Fibroblast of mammary gland (primary cell): ENCODE results near the gene RAI1.
A peak's percentile ranks its signal among the peaks of the same experiment; 100 is the strongest.

Source experiments
- DNase-seq: peaks from one replicate; pipeline ENCODE4 v3.0.0-alpha.2; 2010; ENCODE audit warnings: low read depth
- H3K4me3 ChIP-seq: 2 replicates; pipeline ENCODE4 v1.5.1; 2011; ENCODE audit warnings: low read depth, mild to moderate bottlenecking, low read length, moderate library complexity; ENCODE audit not compliant: control insufficient read depth
- CTCF ChIP-seq: conservative IDR thresholded peaks from 2 replicates; pipeline ENCODE4 v1.5.1; 2011; ENCODE audit warnings: low read depth, low read length, inconsistent platforms; ENCODE audit not compliant: control insufficient read depth, insufficient read depth

The RAI1 gene

GRCh38 chr17:17664064-17664452 is 17.2 kb upstream of the RAI1 start:
- no peak overlapping the region for H3K4me3 ChIP-seq
- no peak for TF ChIP-seq CTCF
- DNase-seq = no peak

- no peak overlapping the region for H3K4me3 ChIP-seq
- no peak for DNase-seq
- TF ChIP-seq CTCF = no peak
These were observed 16.0 kb upstream of the RAI1 start for GRCh38 chr17:17665255-17665654.

DNA sequence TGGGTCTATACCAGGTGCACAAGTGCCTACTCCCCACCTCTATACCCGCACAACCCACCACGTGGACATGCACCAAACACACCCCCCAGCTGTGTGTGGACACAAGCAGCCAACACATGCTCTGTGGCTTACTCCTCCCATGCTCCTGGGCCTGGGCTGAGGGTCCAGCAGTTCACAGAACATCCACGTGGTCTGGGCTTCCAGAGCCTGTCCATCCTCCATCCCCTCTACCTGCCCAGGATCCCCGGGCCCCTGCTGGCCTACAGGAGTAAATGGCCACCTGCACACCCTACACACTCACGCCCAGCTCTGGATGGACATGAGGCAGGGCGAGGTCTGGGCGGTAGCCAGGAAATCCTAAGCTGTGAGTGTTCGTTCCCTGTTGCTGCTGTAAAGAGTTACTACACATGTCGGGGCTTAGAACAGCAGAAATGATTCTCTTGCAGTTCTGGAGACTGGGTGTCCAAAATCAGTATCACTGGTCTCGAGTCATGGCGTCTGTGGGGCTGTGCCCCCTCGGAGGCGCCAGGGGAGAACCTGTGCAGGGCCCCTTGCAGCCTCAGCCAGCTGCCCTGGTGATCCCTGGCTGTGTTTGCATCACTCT is 15.0 kb upstream of the RAI1 start:
- no peak overlapping the region for H3K4me3 ChIP-seq
- peak; percentile 78 for DNase-seq
- no peak for TF ChIP-seq CTCF

DNA sequence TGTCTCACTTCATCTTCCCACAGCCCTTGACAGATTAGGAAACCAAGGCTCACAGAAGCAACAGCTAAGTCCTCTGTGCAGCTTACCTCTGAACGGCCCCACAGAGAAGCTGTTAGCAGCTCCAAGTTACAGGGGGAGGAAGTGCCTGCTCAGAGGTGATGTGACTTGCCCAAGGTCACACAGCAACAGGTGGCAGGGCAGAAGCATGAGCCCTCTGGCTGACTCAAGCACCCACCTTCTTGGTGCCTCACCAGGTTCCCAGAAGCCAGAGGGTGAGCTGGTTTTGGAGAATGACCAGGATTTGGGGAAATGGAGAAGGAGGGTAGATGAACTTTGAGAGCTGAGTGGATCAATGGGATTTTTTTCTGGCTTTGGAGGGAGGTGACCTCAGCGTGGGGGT is 14.0 kb upstream of the RAI1 start:
- DNase-seq = no peak
- H3K4me3 ChIP-seq = no peak overlapping the region
- TF ChIP-seq CTCF = no peak

- no peak for DNase-seq
- H3K4me3 ChIP-seq = no peak overlapping the region
- TF ChIP-seq CTCF = no peak
These were observed 13.3 kb upstream of the RAI1 start for GRCh38 chr17:17667947-17668346.

DNA sequence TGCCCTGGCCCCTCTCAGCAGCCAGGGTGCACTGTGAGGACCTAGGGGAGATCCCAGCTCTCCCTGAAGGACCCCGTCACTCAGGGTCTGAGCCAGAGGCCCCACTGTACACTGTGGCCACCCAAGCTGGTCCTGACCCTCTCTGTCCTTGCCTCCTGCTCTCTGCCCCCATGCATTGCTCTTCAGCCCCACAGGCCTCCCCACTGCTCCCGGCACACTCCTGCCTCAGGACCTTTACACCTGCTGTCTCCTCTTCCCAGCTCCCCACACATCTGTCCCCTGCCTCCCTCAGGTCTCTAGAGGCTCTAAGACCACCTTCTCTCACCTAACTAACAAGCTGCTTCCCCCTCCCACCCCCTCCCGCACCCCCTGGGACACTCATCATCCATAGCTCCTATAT is 12.9 kb upstream of the RAI1 start:
- TF ChIP-seq CTCF = no peak
- no peak for DNase-seq

GRCh38 chr17:17668775-17669579 is 12.3 kb upstream of the RAI1 start:
- no peak for TF ChIP-seq CTCF
- DNase-seq = peak; percentile 53
- no peak overlapping the region for H3K4me3 ChIP-seq

More for the DNA sequence above, 12.9 kb upstream of the RAI1 start:
- no peak overlapping the region for H3K4me3 ChIP-seq
